ENCODE data around the gene DPPA4. TPM values are rescaled to one million over a fixed set of nuclear protein-coding genes. Genes with fewer than 3 reads are reported as not detected.

The DPPA4 gene
- total RNA-seq, 2 donors from 2014 or later = 1.9 TPM; not detected in 1

- no peaks in the 10 kb centered on the region for H3K4me1 ChIP-seq
- no peaks in the 10 kb centered on the region for H3K27me3 ChIP-seq
- H3K4me3 ChIP-seq = no peak overlapping the region
- no peak overlapping the region for H3K9ac ChIP-seq (ENCODE audit: low read depth in 2 of 2, low read length in 2 of 2)
- TF ChIP-seq, protein P1, sequence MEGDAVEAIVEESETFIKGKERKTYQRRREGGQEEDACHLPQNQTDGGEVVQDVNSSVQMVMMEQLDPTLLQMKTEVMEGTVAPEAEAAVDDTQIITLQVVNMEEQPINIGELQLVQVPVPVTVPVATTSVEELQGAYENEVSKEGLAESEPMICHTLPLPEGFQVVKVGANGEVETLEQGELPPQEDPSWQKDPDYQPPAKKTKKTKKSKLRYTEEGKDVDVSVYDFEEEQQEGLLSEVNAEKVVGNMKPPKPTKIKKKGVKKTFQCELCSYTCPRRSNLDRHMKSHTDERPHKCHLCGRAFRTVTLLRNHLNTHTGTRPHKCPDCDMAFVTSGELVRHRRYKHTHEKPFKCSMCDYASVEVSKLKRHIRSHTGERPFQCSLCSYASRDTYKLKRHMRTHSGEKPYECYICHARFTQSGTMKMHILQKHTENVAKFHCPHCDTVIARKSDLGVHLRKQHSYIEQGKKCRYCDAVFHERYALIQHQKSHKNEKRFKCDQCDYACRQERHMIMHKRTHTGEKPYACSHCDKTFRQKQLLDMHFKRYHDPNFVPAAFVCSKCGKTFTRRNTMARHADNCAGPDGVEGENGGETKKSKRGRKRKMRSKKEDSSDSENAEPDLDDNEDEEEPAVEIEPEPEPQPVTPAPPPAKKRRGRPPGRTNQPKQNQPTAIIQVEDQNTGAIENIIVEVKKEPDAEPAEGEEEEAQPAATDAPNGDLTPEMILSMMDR (IDR thresholded peaks at IDR 0.05) = no peak
- H3K27ac ChIP-seq = no peak overlapping the region
- H3K9me3 ChIP-seq = no peaks in the 10 kb centered on the region
- intact Hi-C loops (cut with DNase I) = no loop called here
- no peak for DNase-seq
- no peaks in the 10 kb centered on the region for H3K36me3 ChIP-seq
These were observed 8.8 kb upstream of the DPPA4 start for GRCh38 chr3:109346099-109346498.

- no peaks in the 10 kb centered on the region for H3K27me3 ChIP-seq
- intact Hi-C loops (cut with DNase I) = no loop called here
- H3K4me3 ChIP-seq = no peak overlapping the region
- H3K9ac ChIP-seq (ENCODE audit: low read depth in 2 of 2, low read length in 2 of 2) = no peak overlapping the region
- H3K27ac ChIP-seq = no peak overlapping the region
- no peaks in the 10 kb centered on the region for H3K4me1 ChIP-seq
- H3K9me3 ChIP-seq = no peaks in the 10 kb centered on the region
- DNase-seq = no peak
- TF ChIP-seq, protein P1 (IDR thresholded peaks at IDR 0.05) = no peak
- H3K36me3 ChIP-seq = no peaks in the 10 kb centered on the region
These were observed 2.6 kb upstream of the DPPA4 start for GRCh38 chr3:109339714-109340648.

- no peak overlapping the region for H3K27ac ChIP-seq
- no peak overlapping the region for H3K4me3 ChIP-seq
- TF ChIP-seq, protein P1 (IDR thresholded peaks at IDR 0.05) = no peak
- H3K27me3 ChIP-seq = no peaks in the 10 kb centered on the region
- intact Hi-C loops (cut with DNase I) = no loop called here
- H3K4me1 ChIP-seq = no peaks in the 10 kb centered on the region
- H3K9me3 ChIP-seq = no peaks in the 10 kb centered on the region
- no peaks in the 10 kb centered on the region for H3K36me3 ChIP-seq
- no peak for DNase-seq
- no peak overlapping the region for H3K9ac ChIP-seq (ENCODE audit: low read depth in 2 of 2, low read length in 2 of 2)
These were observed 1.9 kb upstream of the DPPA4 start for GRCh38 chr3:109339197-109339596.

DNA sequence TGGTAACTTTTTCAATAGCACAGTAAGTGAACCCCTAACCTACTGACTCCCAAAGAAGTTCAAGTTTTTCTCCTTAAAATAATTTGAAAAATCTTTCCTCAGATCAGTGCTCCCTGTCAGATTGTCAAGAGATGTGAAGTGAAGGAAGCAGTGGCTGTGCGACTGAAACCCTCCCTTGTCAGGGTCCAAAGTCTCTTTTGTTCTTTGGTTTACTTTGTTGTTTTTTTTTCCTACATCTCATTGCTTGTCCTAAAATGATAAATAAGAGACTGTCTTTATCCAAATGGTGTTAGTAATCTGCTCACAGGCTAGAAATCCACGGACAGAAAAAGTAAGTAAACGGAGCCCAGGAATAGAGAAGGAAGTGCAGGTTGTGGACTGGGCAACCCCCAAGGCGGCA lies 976 bp upstream of the DPPA4 start:
- Histone ChIP-seq H3K9ac (ENCODE audit: low read depth in 2 of 2, low read length in 2 of 2) (no peak overlapping the region), H3K27ac (no peak overlapping the region), H3K36me3 (no peaks in the 10 kb centered on the region), H3K4me3 (no peak overlapping the region), H3K9me3 (no peaks in the 10 kb centered on the region), H3K27me3 (no peaks in the 10 kb centered on the region), H3K4me1 (no peaks in the 10 kb centered on the region)
- DNase-seq = no peak
- TF ChIP-seq, protein P1 (IDR thresholded peaks at IDR 0.05) = no peak
- intact Hi-C loops (cut with DNase I) = no loop called here

DNA sequence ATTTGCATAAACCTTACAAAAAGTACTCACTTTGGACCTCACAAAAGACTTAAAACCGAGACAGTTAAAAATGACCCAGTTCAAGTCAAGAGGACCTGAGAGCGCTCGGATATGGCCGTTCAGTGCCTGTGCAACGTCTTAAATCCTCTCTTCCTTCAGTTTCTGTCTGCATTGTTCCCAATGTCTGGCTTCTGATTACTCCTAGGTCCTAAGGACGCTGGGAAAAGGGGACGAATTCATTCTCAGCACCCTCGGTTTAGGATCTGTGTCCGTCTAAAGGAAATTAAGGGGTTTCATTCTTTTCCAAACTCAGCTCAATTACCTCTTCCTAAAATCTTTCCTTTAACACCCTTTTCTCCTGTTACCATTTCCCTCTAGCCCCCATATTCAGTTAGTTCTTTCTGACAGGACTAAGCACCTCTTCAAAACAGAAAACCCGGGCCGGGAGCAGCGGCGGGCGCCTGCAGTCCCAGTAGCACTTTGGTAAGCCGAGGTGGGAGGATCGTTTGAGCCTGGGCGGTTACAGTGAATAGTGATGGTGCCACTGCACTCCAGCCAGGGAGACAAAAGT lies 970 bp downstream of the DPPA4 start:
- TF ChIP-seq, protein P1 (IDR thresholded peaks at IDR 0.05) = no peak
- H3K9me3 ChIP-seq = no peaks in the 10 kb centered on the region
- H3K9ac ChIP-seq (ENCODE audit: low read depth in 2 of 2, low read length in 2 of 2) = no peak overlapping the region
- intact Hi-C loops (cut with DNase I) = no loop called here
- DNase-seq = no peak
- H3K4me1 ChIP-seq = no peaks in the 10 kb centered on the region
- peak overlapping the region; percentile 3 for H3K4me3 ChIP-seq
- H3K27me3 ChIP-seq = no peaks in the 10 kb centered on the region
- H3K27ac ChIP-seq = no peak overlapping the region
- H3K36me3 ChIP-seq = no peaks in the 10 kb centered on the region

Measured in colonic mucosa (tissue), 4 donors.